ENCODE measurements around the gene ZNF407.

Gene ZNF407

GRCh38 chr18:74899554-74899953, 301.9 kb downstream of the ZNF407 start:
- TF ChIP-seq CTCF (IDR thresholded peaks at IDR 0.05; ENCODE audit: insufficient read depth, low read length, poor library complexity, severe bottlenecking) (no peak), EZH2phosphoT487 (conservative IDR thresholded peaks at IDR 0.05; ENCODE audit: low read length) (no peak)
- no peak overlapping the region for H3K4me2 ChIP-seq (ENCODE audit: low read depth, low read length, poor library complexity, severe bottlenecking)
- no peaks in the 10 kb centered on the region for H3K27me3 ChIP-seq (ENCODE audit: low read length)
- H4K20me1 ChIP-seq (ENCODE audit: low read depth, low read length): no peaks in the 10 kb centered on the region
- H3K4me3 ChIP-seq (ENCODE audit: insufficient read depth, low read length, poor library complexity, severe bottlenecking): no peak overlapping the region
- no peak overlapping the region for H2AFZ ChIP-seq (ENCODE audit: low read depth, low read length, severe bottlenecking)
- no peaks in the 10 kb centered on the region for H3K79me2 ChIP-seq (ENCODE audit: insufficient read depth, low read length)
- H3K9ac ChIP-seq (ENCODE audit: low read length): no peak overlapping the region
- H3F3A ChIP-seq (ENCODE audit: insufficient read depth): no peaks in the 10 kb centered on the region
- H3K36me3 ChIP-seq (ENCODE audit: low read length): no peaks in the 10 kb centered on the region
- no peaks in the 10 kb centered on the region for H3K9me3 ChIP-seq (ENCODE audit: insufficient read depth, low read length)
- no peaks in the 10 kb centered on the region for H3K9me2 ChIP-seq (replicated peaks; ENCODE audit: insufficient read depth, low read length)
- H3K27ac ChIP-seq (ENCODE audit: low read depth, low read length): no peak overlapping the region

- Histone ChIP-seq H2AFZ (ENCODE audit: low read depth, low read length, severe bottlenecking) (no peak overlapping the region), H3K4me2 (ENCODE audit: low read depth, low read length, poor library complexity, severe bottlenecking) (no peak overlapping the region), H3K9ac (ENCODE audit: low read length) (no peak overlapping the region), H3K27me3 (ENCODE audit: low read length) (no peaks in the 10 kb centered on the region), H3K9me3 (ENCODE audit: insufficient read depth, low read length) (no peaks in the 10 kb centered on the region), H3K9me2 (replicated peaks; ENCODE audit: insufficient read depth, low read length) (no peaks in the 10 kb centered on the region), H3F3A (ENCODE audit: insufficient read depth) (no peaks in the 10 kb centered on the region), H3K27ac (ENCODE audit: low read depth, low read length) (no peak overlapping the region), H4K20me1 (ENCODE audit: low read depth, low read length) (no peaks in the 10 kb centered on the region), H3K4me3 (ENCODE audit: insufficient read depth, low read length, poor library complexity, severe bottlenecking) (no peak overlapping the region), H3K79me2 (ENCODE audit: insufficient read depth, low read length) (no peaks in the 10 kb centered on the region), H3K36me3 (ENCODE audit: low read length) (no peaks in the 10 kb centered on the region)
- TF ChIP-seq CTCF (IDR thresholded peaks at IDR 0.05; ENCODE audit: insufficient read depth, low read length, poor library complexity, severe bottlenecking) (no peak), EZH2phosphoT487 (conservative IDR thresholded peaks at IDR 0.05; ENCODE audit: low read length) (no peak)
Observed at GRCh38 chr18:74901362-74902146, 303.9 kb downstream of the ZNF407 start.

- TF ChIP-seq CTCF (IDR thresholded peaks at IDR 0.05; ENCODE audit: insufficient read depth, low read length, poor library complexity, severe bottlenecking) (no peak), EZH2phosphoT487 (conservative IDR thresholded peaks at IDR 0.05; ENCODE audit: low read length) (no peak)
- no peaks in the 10 kb centered on the region for H3K9me2 ChIP-seq (replicated peaks; ENCODE audit: insufficient read depth, low read length)
- no peaks in the 10 kb centered on the region for H3F3A ChIP-seq (ENCODE audit: insufficient read depth)
- no peaks in the 10 kb centered on the region for H3K27me3 ChIP-seq (ENCODE audit: low read length)
- no peaks in the 10 kb centered on the region for H3K36me3 ChIP-seq (ENCODE audit: low read length)
- no peak overlapping the region for H3K9ac ChIP-seq (ENCODE audit: low read length)
- H3K9me3 ChIP-seq (ENCODE audit: insufficient read depth, low read length): no peaks in the 10 kb centered on the region
- H3K4me2 ChIP-seq (ENCODE audit: low read depth, low read length, poor library complexity, severe bottlenecking): no peak overlapping the region
- H3K79me2 ChIP-seq (ENCODE audit: insufficient read depth, low read length): no peaks in the 10 kb centered on the region
- no peak overlapping the region for H2AFZ ChIP-seq (ENCODE audit: low read depth, low read length, severe bottlenecking)
- H3K27ac ChIP-seq (ENCODE audit: low read depth, low read length): no peak overlapping the region
- H4K20me1 ChIP-seq (ENCODE audit: low read depth, low read length): no peaks in the 10 kb centered on the region
- no peak overlapping the region for H3K4me3 ChIP-seq (ENCODE audit: insufficient read depth, low read length, poor library complexity, severe bottlenecking)
Observed at GRCh38 chr18:74902147-74902455, 304.4 kb downstream of the ZNF407 start.
